Ovary (tissue), 9 donors: ENCODE measurements around the gene BTBD9. TPM values are rescaled to one million over a fixed set of nuclear protein-coding genes. Genes with fewer than 3 reads are reported as not detected.

Experiments
- DNase-seq, 5 donors: peaks; one replicate each; pipeline ENCODE4 v3.0.0-alpha.2; 2019 to 2020
- H3K27ac ChIP-seq, 2 donors: fragments of 200-600 bp; one replicate each; pipeline versions ENCODE4 v1.5.1 to v1.8.0; 2019 to 2022
- H3K27me3 ChIP-seq: fragments of 200-600 bp; one replicate; pipeline ENCODE4 v1.8.0; 2022
- H3K36me3 ChIP-seq: fragments of 200-600 bp; sonication (generic); one replicate; pipeline ENCODE4 v1.5.1; 2019
- H3K4me1 ChIP-seq: one replicate; pipeline ENCODE4 v1.8.1; 2013; ENCODE audit warnings: mild to moderate bottlenecking, moderate library complexity; ENCODE audit not compliant: insufficient read depth
- H3K4me3 ChIP-seq: fragments of 200-600 bp; sonication (generic); one replicate; pipeline ENCODE4 v1.5.1; 2017
- H3K9me3 ChIP-seq, 2 donors: fragments of 200-600 bp in 1 of 2; sonication (generic) in 1 of 2; one replicate each; pipeline versions ENCODE4 v1.5.1 to v1.8.1; 2013 to 2019; ENCODE audit warnings: mild to moderate bottlenecking in 1 of 2, moderate library complexity in 1 of 2
- CTCF ChIP-seq, 3 donors: fragments of 450-650 bp in 2 of 3; fragments of 200-600 bp in 1 of 3; IDR thresholded peaks; one replicate each; pipeline versions ENCODE4 v1.5.1 to v1.8.0; 2016 to 2022; ENCODE audit warnings: antibody characterized with exemption in 3 of 3, mild to moderate bottlenecking in 1 of 3
- EP300 ChIP-seq: sonication (generic); formaldehyde crosslinking; IDR thresholded peaks from one replicate; pipeline ENCODE4 v1.6.1; 2017; ENCODE audit warnings: antibody characterized with exemption
- POLR2A ChIP-seq: fragments of 450-650 bp; IDR thresholded peaks from one replicate; pipeline ENCODE4 v1.6.1; 2017; ENCODE audit warnings: antibody characterized with exemption, mild to moderate bottlenecking, moderate library complexity
- WGBS, 3 donors: extraction: QIAGEN DNeasy Blood & Tissue Kit in 1 of 3; methylation state at CpG; one replicate each; pipeline versions ENCODE4 v1.1.5 to v1.1.7; 2013 to 2017; 5-methylcytosine and 5-hydroxymethylcytosine counted together
- intact Hi-C, 4 donors: fragments of 100-400 bp; cut with DNase I; formaldehyde crosslinking; loops; one replicate each; pipeline versions ENCODE4 v1.11.0 to v1.15.1; 2022 to 2023
- polyA plus RNA-seq, 2 donors: library from polyadenylated mRNA; stranded (reverse); fragments of 200-250 nt in 1 of 2; fragments of 350-450 nt in 1 of 2; fragmentation: Illumina TruSeq in 1 of 2; extraction: RNeasy Lipid Tissue Mini Kit (QIAGEN cat#74804) in 1 of 2; gene quantifications; one replicate each; pipeline ENCODE4 v1.2.3, GENCODE V29; 2013 to 2014
- total RNA-seq, 7 donors: library from RNA; depleted of rRNA in 2 of 7; stranded (reverse); fragments of >200 nt in 2 of 7; fragmentation: NEBNext Ultra II Directional in 3 of 7; extraction: Animal tissue kit (Norgen Biotek cat#: 25700) in 3 of 7; gene quantifications; one replicate each; pipeline versions ENCODE4 v1.1.0 to v1.2.4, GENCODE V29; 2016 to 2023
- donor health status: DM: no; HTN: no; CAD: no; lungs with moderate emphysema.
- donor health status: DM: no; HTN: no; CAD: no.
- donor health status: Bipolar disorder and iron deficiency.
- donor health status: DM: yes; HTN: yes; CAD: no.
- donor health status: DM: no; HTN: no; CAD: no.
- donor health status: DM: yes; HTN: yes; CAD: no.

BTBD9 gene
- total and polyA plus RNA-seq, 9 donors, result 7.2 to 28.8 (median 21.0) TPM

DNA sequence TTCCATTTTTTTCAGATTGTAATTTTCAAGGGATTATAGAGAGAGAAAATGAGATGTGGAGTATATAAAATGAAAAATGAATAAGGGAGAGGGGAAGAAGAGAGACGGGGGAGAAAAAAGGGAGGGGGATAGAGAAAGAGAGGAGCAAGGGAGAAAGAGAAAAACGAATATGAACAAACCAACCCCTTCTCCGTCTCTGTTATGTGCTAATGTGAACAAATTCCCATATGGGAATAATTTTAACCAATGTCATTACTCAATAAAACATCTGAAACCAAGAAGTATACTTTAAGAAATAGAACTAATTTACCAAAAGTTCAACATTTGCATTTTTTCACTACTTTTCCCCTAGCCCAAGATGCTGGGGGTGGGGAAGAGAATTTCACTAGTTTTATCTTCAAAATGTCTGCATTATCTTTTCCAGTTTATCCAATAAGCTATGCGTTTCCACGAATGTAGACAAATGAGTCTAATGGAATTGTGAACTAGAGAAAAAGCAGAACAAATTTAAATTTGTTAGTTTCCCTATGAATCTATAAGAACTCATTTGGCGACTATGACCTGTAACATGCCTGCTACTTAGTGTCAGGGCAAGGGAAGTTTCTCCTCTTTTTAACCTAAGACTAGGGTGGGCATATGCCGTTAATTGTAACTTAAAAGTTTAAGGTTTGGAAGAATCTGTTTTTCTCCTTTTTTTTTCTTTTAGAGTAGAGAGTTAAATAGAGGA, 286.3 kb downstream of the BTBD9 start:
- WGBS, 3 donors, result 84 to 93% (median 88%) methylated on average over 7 of the region's 7 CpGs
- Histone ChIP-seq H3K27me3 (no peaks in the 10 kb centered on the region), H3K27ac (no peak overlapping the region), H3K36me3 (no peaks in the 10 kb centered on the region), H3K4me1 (peaks cover 2% of the 10 kb centered on the region), H3K4me3 (no peak overlapping the region), H3K9me3 (no peaks in the 10 kb centered on the region)
- intact Hi-C loops, result no loop called here
- TF ChIP-seq POLR2A (no peak), CTCF (IDR thresholded peaks at IDR 0.05) (no peak), EP300 (no peak)
- DNase-seq, result no peak

- H3K27me3 ChIP-seq, result no peaks in the 10 kb centered on the region
- no peak overlapping the region for H3K4me3 ChIP-seq
- 89 to 98% (median 97%) methylated on average over 1 of the region's 1 CpG for WGBS, 3 donors
- no peak overlapping the region for H3K27ac ChIP-seq
- intact Hi-C loops, result no loop called here
- no peaks in the 10 kb centered on the region for H3K9me3 ChIP-seq
- H3K36me3 ChIP-seq, result no peaks in the 10 kb centered on the region
- H3K4me1 ChIP-seq, result no peaks in the 10 kb centered on the region
- DNase-seq, result no peak
- TF ChIP-seq POLR2A (no peak), EP300 (no peak), CTCF (IDR thresholded peaks at IDR 0.05) (no peak)
Observed at GRCh38 chr6:38352636-38353035, 287.1 kb downstream of the BTBD9 start.

DNA sequence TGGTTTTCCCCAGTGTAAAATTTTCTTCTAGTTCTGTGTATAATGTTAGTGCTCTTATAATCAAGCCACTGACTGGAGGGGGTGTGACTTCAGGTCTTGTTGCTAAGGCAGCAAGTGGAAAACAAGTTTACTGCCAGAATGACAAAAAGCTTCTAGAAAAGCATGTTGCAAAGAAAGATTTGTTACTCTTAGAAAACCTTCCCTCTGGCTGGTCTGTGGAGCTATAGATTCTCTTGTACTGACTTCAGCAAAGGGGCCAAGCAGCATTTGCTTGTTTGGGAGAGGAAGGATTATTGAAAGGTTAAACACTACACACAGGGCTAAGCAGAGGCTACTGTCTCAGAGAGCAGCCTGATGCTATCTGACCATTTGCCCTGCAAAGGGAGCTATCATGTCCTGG, 288.8 kb downstream of the BTBD9 start:
- no peaks in the 10 kb centered on the region for H3K4me1 ChIP-seq
- H3K9me3 ChIP-seq, result no peaks in the 10 kb centered on the region
- no peak overlapping the region for H3K4me3 ChIP-seq
- no peak for DNase-seq
- intact Hi-C loops, result no loop called here
- no peak overlapping the region for H3K27ac ChIP-seq
- no peak for TF ChIP-seq CTCF (IDR thresholded peaks at IDR 0.05)
- TF ChIP-seq POLR2A, result no peak
- TF ChIP-seq EP300, result no peak
- H3K36me3 ChIP-seq, result no peaks in the 10 kb centered on the region
- H3K27me3 ChIP-seq, result no peaks in the 10 kb centered on the region

DNA sequence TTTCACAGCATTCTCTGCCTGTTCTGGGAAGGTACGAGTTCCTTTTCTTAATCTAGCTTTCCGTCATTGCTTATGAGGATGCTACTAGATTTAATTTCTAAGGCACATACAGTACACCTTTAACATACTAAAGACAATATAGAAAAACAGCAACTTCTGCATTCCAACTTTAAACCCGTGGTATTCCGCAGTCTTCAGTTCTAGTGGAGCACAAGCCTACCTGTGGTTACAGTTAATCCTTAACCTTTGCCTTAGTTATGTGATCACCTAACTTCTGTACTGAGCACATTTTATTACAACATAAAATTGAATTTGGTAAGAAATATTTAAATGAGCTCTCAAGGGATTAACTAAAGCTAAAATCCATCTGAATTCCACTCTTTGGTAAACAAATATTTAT, 289.5 kb downstream of the BTBD9 start:
- 88 to 91% (median 89%) methylated on average over 4 of the region's 4 CpGs for WGBS, 3 donors
- DNase-seq, result no peak
- no peak overlapping the region for H3K27ac ChIP-seq
- H3K9me3 ChIP-seq, result no peaks in the 10 kb centered on the region
- H3K4me3 ChIP-seq, result no peak overlapping the region
- no peaks in the 10 kb centered on the region for H3K4me1 ChIP-seq
- no peaks in the 10 kb centered on the region for H3K36me3 ChIP-seq
- H3K27me3 ChIP-seq, result no peaks in the 10 kb centered on the region
- intact Hi-C loops, result no loop called here
- no peak for TF ChIP-seq CTCF (IDR thresholded peaks at IDR 0.05)
- TF ChIP-seq POLR2A, result no peak
- no peak for TF ChIP-seq EP300
